ENCODE results near the gene RXRA.

The RXRA gene

DNA sequence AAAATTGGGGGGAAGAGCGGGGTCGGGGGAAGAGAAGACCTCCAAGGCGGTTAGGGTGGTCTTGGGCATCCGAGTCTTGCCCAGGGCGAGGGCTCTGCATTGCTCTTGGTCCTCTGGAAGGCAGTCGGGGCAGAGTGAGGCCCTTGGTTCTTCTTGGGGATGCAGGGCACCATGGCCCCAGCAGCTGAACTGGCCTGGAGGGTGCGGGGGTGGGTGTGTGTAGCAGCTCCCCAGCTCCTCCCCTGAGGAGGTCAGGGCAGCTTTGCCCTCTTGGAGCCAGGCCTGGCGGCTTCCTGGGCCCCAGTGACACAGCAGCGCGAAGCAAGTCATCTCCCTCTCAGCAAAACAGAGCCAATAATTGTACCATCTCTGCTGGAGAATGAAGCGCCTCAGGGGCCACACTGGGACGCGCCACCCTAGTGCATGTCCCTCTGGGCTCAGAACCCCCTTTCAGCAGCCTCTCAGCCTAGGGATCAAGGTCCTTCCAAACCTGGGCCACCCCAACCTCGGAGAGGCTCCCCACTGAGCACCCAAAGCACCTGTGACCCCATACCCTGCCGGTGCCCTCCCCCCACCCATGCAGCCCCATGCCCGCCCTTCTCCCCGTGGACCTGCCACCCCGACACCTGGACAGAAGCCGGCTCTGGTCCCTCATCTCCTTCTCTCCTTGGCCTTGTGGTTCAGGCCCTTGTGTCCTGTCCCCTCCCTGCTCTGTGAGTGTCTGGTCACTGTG lies 10.4 kb upstream of the RXRA start:
- TF ChIP-seq, protein P1, sequence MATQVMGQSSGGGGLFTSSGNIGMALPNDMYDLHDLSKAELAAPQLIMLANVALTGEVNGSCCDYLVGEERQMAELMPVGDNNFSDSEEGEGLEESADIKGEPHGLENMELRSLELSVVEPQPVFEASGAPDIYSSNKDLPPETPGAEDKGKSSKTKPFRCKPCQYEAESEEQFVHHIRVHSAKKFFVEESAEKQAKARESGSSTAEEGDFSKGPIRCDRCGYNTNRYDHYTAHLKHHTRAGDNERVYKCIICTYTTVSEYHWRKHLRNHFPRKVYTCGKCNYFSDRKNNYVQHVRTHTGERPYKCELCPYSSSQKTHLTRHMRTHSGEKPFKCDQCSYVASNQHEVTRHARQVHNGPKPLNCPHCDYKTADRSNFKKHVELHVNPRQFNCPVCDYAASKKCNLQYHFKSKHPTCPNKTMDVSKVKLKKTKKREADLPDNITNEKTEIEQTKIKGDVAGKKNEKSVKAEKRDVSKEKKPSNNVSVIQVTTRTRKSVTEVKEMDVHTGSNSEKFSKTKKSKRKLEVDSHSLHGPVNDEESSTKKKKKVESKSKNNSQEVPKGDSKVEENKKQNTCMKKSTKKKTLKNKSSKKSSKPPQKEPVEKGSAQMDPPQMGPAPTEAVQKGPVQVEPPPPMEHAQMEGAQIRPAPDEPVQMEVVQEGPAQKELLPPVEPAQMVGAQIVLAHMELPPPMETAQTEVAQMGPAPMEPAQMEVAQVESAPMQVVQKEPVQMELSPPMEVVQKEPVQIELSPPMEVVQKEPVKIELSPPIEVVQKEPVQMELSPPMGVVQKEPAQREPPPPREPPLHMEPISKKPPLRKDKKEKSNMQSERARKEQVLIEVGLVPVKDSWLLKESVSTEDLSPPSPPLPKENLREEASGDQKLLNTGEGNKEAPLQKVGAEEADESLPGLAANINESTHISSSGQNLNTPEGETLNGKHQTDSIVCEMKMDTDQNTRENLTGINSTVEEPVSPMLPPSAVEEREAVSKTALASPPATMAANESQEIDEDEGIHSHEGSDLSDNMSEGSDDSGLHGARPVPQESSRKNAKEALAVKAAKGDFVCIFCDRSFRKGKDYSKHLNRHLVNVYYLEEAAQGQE (IDR thresholded peaks at IDR 0.05; ENCODE audit: insufficient read depth in 1 of 2, low read depth in 2 of 2, low read length in 2 of 2): no peak
- TF ChIP-seq POLR2AphosphoS5 (IDR thresholded peaks at IDR 0.05; ENCODE audit: low read depth, low read length): no peak
- no peak for TF ChIP-seq FOXP2 (optimal IDR thresholded peaks at IDR 0.05; ENCODE audit: borderline replicate concordance, extremely low read depth, extremely low read length, insufficient read depth)
- TF ChIP-seq SIN3A (IDR thresholded peaks at IDR 0.05; ENCODE audit: borderline replicate concordance, insufficient read depth, low read length): no peak
- no peak for TF ChIP-seq TAF1 (IDR thresholded peaks at IDR 0.05; ENCODE audit: borderline replicate concordance, insufficient read depth, low read length)

DNA sequence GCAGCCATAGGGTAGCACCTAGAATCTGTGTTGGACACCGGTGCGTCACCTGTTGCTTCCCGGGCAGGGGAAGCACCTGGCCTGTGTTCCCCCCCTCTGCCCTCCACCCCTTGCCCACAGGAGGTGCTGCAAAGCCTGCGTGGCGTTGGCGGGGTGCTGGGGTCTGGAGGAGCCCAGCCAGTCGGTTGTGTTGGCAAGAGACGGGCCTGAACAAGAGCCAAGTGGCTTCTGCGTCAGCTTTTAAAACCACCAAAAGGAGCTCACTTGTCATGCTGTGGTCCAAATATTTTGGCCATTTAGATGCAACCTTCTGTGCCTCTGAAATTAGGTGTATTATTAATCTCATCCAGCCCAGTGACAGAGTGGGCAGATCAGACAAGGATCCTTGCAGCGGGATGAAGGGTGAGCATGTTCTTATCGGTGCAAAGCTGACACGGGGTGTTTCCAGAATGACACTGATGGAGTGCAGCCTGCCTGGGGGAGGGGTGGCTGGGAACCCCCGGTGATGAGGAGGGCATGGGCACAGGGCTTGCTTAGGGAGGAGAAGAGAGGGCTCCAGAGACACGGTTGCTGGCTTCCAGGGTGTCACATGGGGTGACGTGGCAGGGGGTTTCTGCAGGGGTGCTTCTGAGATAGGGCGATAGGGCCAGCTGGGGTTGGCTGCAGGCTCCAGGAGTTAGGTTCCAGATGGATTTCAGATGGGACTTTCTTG lies 9.7 kb upstream of the RXRA start:
- TF ChIP-seq TAF1 (IDR thresholded peaks at IDR 0.05; ENCODE audit: borderline replicate concordance, insufficient read depth, low read length) (no peak), POLR2AphosphoS5 (IDR thresholded peaks at IDR 0.05; ENCODE audit: low read depth, low read length) (no peak)

DNA sequence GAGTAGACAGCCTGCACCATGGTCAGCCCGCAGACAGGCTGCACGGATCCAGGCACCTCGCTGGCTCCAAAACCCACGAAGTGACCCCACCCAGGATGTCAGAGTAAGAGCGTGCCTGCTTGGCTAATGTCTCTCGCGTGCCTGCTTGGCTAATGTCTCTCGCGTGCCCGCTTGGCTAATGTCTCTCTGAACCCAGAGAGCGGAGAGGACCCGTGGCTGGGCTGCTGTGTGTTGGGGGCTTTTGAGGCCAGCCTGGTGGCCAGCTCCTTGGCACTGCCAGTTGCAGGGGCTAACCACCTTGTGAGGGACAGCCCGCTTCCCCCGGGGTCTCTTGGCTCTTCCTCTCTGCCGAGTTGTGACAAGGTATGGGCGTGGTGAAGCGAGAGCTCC lies 8.9 kb upstream of the RXRA start:
- no peak for TF ChIP-seq POLR2AphosphoS5 (IDR thresholded peaks at IDR 0.05; ENCODE audit: low read depth, low read length)
- no peak for TF ChIP-seq TAF1 (IDR thresholded peaks at IDR 0.05; ENCODE audit: borderline replicate concordance, insufficient read depth, low read length)
- no peak for TF ChIP-seq FOXP2 (optimal IDR thresholded peaks at IDR 0.05; ENCODE audit: borderline replicate concordance, extremely low read depth, extremely low read length, insufficient read depth)
- TF ChIP-seq, protein P1 (IDR thresholded peaks at IDR 0.05; ENCODE audit: insufficient read depth in 1 of 2, low read depth in 2 of 2, low read length in 2 of 2): no peak
- no peak for TF ChIP-seq SIN3A (IDR thresholded peaks at IDR 0.05; ENCODE audit: borderline replicate concordance, insufficient read depth, low read length)

DNA sequence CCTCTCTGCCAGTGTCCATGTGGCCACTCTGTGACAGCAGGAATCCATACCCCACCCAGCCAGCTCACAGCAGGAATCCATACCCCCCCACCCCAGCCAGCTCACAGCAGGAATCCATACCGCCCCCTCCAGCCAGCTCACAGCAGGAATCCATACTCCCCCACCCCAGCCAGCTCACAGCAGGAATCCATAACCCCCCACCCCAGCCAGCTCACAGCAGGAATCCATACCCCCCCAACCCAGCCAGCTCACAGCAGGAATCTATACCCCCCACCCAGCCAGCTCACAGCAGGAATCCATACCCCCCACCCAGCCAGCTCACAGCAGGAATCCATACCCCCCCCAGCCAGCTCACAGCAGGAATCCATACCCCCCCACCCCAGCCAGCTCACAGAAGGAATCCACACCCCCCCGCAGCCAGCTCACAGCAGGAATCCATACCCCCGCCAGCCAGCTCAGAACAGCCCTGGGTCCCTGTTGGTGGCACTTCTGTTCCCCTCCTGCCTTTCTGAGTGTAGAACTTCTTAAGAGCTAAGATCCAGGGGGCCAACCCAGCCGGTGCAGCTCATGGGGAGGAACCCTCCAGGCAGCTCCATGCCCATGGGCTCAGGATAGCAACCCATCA lies 8.4 kb upstream of the RXRA start:
- TF ChIP-seq, protein P1 (IDR thresholded peaks at IDR 0.05; ENCODE audit: insufficient read depth in 1 of 2, low read depth in 2 of 2, low read length in 2 of 2): no peak
- TF ChIP-seq TAF1 (IDR thresholded peaks at IDR 0.05; ENCODE audit: borderline replicate concordance, insufficient read depth, low read length): no peak
- no peak for TF ChIP-seq POLR2AphosphoS5 (IDR thresholded peaks at IDR 0.05; ENCODE audit: low read depth, low read length)
- no peak for TF ChIP-seq SIN3A (IDR thresholded peaks at IDR 0.05; ENCODE audit: borderline replicate concordance, insufficient read depth, low read length)
- TF ChIP-seq FOXP2 (optimal IDR thresholded peaks at IDR 0.05; ENCODE audit: borderline replicate concordance, extremely low read depth, extremely low read length, insufficient read depth): no peak

DNA sequence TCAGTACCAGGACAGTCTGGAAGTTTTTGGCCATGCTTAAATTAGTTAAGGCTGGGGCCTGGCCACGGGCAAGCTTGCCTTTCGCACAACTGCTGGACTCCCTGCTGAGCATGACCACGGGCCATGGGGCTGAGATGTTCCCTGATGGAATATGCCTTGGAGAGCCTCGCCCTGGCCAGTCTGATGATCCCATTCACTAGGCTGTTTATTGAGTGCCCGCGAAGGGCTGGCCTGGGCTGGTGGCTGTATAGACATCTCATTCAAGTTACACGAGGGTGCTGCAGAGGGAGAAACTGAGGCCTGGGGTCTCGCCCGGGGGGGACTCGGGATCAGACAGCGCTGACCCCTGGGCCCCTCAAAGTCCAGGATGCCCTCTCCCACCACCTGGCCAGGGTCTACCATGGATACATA lies 7.8 kb upstream of the RXRA start:
- TF ChIP-seq FOXP2 (optimal IDR thresholded peaks at IDR 0.05; ENCODE audit: borderline replicate concordance, extremely low read depth, extremely low read length, insufficient read depth) (no peak), SIN3A (IDR thresholded peaks at IDR 0.05; ENCODE audit: borderline replicate concordance, insufficient read depth, low read length) (no peak), POLR2AphosphoS5 (IDR thresholded peaks at IDR 0.05; ENCODE audit: low read depth, low read length) (no peak), TAF1 (IDR thresholded peaks at IDR 0.05; ENCODE audit: borderline replicate concordance, insufficient read depth, low read length) (no peak)
- TF ChIP-seq, protein P1 (IDR thresholded peaks at IDR 0.05; ENCODE audit: insufficient read depth in 1 of 2, low read depth in 2 of 2, low read length in 2 of 2): no peak
